Measurements from ENCODE around the gene URAD. TPM values are rescaled to one million over a fixed set of nuclear protein-coding genes. Genes with fewer than 3 reads are reported as not detected.

Gene URAD
- total RNA-seq, 1 donor from 2014 or later, result not detected

- Mint-ChIP-seq H3K4me1 (no peaks in the 10 kb centered on the region), H3K27me3 (peaks cover 16% of the 10 kb centered on the region), H3K27ac (no peak overlapping the region), H3K36me3 (ENCODE audit: low read depth) (no peaks in the 10 kb centered on the region), H3K9me3 (no peaks in the 10 kb centered on the region), H3K4me3 (no peak overlapping the region)
- no peak for DNase-seq
- intact Hi-C loops (cut with micrococcal nuclease), result no loop called here
Measured at GRCh38 chr13:27942972-27943371, 45.5 kb downstream of the URAD start.

- Mint-ChIP-seq H3K36me3 (ENCODE audit: low read depth) (no peaks in the 10 kb centered on the region), H3K27ac (no peak overlapping the region), H3K4me3 (no peak overlapping the region), H3K4me1 (no peaks in the 10 kb centered on the region), H3K27me3 (peaks cover 42% of the 10 kb centered on the region), H3K9me3 (peaks cover 6% of the 10 kb centered on the region)
- no peak for DNase-seq
- intact Hi-C loops (cut with micrococcal nuclease), result no loop called here
Measured at GRCh38 chr13:27933580-27934328, 54.7 kb downstream of the URAD start.

GRCh38 chr13:27933118-27933517 lies 55.4 kb downstream of the URAD start:
- intact Hi-C loops (cut with micrococcal nuclease), result no loop called here
- Mint-ChIP-seq H3K4me1 (no peaks in the 10 kb centered on the region), H3K27me3 (peaks cover 47% of the 10 kb centered on the region), H3K36me3 (ENCODE audit: low read depth) (no peaks in the 10 kb centered on the region), H3K4me3 (no peak overlapping the region), H3K27ac (no peak overlapping the region), H3K9me3 (peaks cover 6% of the 10 kb centered on the region)
- DNase-seq, result no peak

GRCh38 chr13:27929868-27930267 lies 58.6 kb downstream of the URAD start:
- no peak for DNase-seq
- H3K27ac Mint-ChIP-seq, result no peak overlapping the region
- H3K4me3 Mint-ChIP-seq, result no peak overlapping the region
- intact Hi-C loops (cut with micrococcal nuclease), result loop anchor here (2.0 to 10.0 kb wide), 2 partner anchors 25 to 105 kb away; no protein-coding TSS in a partner anchor
- H3K9me3 Mint-ChIP-seq, result no peaks in the 10 kb centered on the region
- peaks cover 2% of the 10 kb centered on the region for H3K36me3 Mint-ChIP-seq (ENCODE audit: low read depth)
- H3K27me3 Mint-ChIP-seq, result peaks cover 80% of the 10 kb centered on the region
- peaks cover 7% of the 10 kb centered on the region for H3K4me1 Mint-ChIP-seq

- intact Hi-C loops (cut with micrococcal nuclease), result loop anchor here (2.0 to 10.0 kb wide), 2 partner anchors 26 to 104 kb away; no protein-coding TSS in a partner anchor
- peaks cover 7% of the 10 kb centered on the region for H3K4me1 Mint-ChIP-seq
Measured at GRCh38 chr13:27928805-27929753, 59.4 kb downstream of the URAD start.

GRCh38 chr13:27928353-27928804 lies 60.1 kb downstream of the URAD start:
- H3K9me3 Mint-ChIP-seq, result peaks cover 5% of the 10 kb centered on the region
- no peak overlapping the region for H3K27ac Mint-ChIP-seq
- H3K4me3 Mint-ChIP-seq, result no peak overlapping the region
- peaks cover 7% of the 10 kb centered on the region for H3K4me1 Mint-ChIP-seq
- peaks cover 83% of the 10 kb centered on the region for H3K27me3 Mint-ChIP-seq
- intact Hi-C loops (cut with micrococcal nuclease), result loop anchor here (2.0 to 10.0 kb wide), 2 partner anchors 26 to 104 kb away; no protein-coding TSS in a partner anchor
- no peak for DNase-seq
- peaks cover 2% of the 10 kb centered on the region for H3K36me3 Mint-ChIP-seq (ENCODE audit: low read depth)

More at GRCh38 chr13:27928805-27929753, 59.4 kb downstream of the URAD start:
- Mint-ChIP-seq H3K27me3 (peaks cover 83% of the 10 kb centered on the region), H3K4me3 (no peak overlapping the region), H3K9me3 (no peaks in the 10 kb centered on the region), H3K27ac (no peak overlapping the region), H3K36me3 (ENCODE audit: low read depth) (peaks cover 2% of the 10 kb centered on the region)
- no peak for DNase-seq

Other genes with a start within 250 kb of the URAD start
- gene GSX1, start 196.2 kb downstream of the URAD start, total RNA-seq, result not detected in 2 replicates
- not detected in 2 replicates for gene PDX1, start 68.7 kb downstream of the URAD start, total RNA-seq
- gene CDX2, start 19.4 kb downstream of the URAD start, total RNA-seq, result not detected in 2 replicates
- gene FLT3, start 111.9 kb upstream of the URAD start, total RNA-seq, result not detected in 2 replicates
- 31.2 and 32.7 TPM in 2 replicates for gene PAN3, start 149.9 kb upstream of the URAD start, total RNA-seq